NCI-H748 (cell line): ENCODE results near the gene RPSA.
"Not testable (repeated sequence)": the region's sequence is repeated elsewhere in the genome, so short reads cannot be mapped to it uniquely, and the experiment has no call there.

ENCODE experiments used
- DNase-seq: peaks from one replicate; lab custom pipeline; 2025; ENCODE audit not compliant: unreplicated experiment; lab: John Stamatoyannopoulos, UW

RPSA gene

DNA sequence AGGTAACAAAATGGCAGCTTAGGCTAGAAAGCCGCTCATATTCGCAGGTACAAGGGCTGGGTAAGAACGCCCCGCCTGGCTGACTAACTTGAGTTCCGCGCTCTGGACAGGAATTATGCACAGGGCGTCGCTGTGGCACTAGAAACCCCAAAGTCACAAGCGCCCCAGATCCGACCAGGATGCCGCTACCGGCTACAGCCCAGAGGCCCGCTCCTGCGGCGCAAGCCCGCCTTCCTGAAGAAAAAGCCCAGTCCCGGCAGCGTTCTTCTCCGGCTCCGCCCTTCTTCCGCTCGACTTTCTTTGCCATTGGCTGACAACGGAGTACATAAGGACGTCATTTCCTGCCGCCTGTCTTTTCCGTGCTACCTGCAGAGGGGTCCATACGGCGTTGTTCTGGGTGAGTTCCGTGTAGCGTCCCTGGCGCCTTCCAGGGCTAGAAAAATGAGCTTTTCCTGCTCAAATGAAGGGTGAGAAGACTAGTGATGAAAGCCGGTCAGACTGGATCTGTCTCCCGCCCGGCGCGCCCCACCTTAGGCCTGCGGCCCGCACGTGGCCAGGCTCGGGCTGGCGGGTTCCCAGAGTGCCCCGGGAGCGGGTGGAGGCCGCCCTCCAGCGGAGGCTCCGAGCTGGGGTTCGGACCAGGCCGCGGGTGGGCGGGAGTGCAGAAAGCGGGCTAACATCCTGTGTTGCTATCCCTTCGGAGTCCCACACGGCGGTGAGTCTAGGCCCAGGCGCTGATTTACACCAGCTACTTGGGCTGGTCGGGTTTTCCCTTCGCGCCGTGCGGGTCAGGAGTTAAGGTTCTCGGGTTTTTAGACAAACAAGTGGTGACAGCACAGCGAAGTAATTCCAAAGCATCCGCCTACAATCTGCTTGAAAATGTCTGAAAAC is at the start of gene RPSA:
TSS of gene RPSA (plus strand) at position 353 of the 891 bp plus-strand sequence. CDS start 934 bp downstream, outside the sequence.
- DNase-seq, result peak; percentile 95

DNA sequence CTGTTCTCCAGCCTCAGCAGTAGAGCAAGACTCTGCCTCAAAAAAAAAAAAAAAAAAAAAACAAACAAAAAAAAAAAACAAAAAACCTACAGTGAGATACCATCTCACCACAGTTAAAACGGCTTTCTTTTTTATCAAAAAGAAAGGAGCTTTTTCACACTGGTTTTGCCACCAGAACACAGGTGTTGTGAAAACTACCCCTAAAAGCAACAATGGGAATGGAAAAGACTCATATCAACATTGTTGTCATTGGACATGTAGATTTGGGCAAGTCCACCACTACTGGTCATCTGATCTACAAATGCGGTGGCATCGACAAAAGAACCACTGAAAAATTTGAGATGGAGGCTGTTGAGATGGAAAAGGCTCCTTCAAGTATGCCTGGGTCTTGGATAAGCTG is 48.2 kb upstream of the RPSA start:
- DNase-seq, result no peak

DNA sequence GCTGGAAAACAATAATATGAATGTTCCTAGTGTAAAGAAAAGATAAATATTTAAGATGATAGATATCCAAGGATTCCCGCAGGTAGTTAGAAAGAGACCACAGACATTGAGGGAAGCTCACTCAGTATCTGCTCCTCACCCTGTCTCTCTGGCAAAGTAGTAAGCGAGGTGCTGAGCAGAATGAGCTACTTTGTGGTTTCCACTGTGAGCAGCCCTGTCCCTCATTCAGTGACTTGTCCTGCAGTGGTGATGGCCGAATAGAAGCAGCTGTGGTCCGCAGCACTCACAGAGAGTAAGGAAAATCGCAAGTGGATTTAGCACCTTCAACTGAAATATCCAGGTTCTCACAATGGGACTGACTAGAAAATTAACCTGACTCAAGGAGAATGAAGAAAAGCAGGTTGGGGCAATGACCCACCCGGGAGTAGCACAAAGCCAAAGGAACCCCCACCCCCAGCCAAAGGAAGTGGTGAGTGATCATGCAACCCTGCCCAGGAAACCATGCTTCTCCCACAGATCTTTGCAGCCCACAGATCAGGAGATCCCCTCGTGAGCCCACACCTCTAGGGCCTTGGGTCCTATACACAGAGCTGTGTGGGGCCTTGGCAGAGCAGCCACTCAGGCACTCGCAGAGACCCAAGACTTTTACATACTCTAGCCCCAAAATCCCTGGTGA is 45.1 kb upstream of the RPSA start:
- no peak for DNase-seq

DNA sequence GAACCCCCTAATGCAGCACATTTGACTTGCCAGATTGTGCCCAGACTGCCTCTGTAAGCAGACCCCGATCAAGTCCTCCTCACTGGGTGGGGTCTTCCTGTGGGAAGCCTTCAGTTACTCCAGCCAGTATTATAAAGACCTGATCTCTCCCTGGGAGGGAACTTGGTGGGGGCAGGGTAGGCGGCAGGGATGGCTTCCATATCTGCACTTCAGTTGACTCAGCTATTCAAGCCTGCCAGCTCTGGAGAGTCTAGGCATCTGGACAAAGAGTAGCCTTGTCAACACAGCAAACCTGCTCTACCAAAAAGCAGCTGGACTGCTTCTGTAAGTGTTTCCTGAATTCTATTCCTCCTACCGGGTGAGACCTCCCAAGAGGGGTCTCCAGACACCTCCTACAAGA is 44.3 kb upstream of the RPSA start:
- peak; percentile 0 for DNase-seq

DNA sequence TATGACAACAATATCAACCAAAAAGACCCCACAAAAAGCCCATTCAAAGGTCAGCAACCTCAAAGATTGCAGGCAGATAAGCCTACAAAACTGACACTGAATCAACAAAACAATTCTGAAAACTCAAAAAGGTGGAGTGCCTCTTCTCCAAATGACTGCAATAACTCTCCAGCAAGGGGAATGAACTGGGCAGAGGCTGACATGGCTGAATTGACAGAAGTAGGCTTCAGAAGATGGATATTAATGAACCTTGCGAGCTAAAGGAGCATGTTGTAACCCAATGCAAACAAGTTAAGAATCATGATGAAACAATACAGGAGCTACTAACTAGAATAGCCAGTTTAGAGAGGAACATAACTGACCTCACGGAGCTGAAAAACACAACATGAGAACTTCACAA is 43.7 kb upstream of the RPSA start:
- no peak for DNase-seq

DNA sequence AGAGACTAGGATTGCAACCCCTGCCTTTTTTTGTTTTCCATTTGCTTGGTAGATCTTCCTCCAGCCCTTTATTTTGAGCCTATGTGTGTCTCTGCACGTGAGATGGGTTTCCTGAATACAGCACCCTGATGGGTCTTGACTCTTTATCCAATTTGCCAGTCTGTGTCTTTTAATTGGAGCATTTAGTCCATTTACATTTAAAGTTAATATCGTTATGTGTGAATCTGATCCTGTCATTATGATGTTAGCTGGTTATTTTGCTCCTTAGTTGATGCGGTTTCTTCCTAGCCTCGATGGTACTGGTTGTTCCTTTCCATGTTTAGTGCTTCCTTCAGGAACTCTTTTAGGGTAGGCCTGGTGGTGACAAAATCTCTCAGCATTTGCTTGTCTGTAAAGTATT is 36.1 kb upstream of the RPSA start:
- not testable (repeated sequence) for DNase-seq

DNA sequence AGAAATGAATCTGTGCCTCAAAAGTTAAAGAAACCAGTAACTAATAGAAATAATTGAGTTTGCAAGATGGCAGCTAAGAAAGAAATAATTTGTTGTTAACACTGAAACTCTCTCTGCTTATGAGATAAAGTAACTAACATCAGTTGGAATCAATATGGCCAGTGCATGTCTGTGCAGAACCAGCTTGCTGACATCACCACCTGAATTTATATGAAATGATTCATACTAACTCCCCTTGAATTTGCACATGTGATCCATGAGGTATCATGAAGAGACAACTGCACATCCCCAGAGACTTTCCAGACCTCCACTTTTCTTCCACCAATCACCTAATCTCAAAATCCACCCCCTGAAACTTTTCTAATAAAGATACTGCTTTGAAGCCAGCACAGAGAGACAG is 33.7 kb upstream of the RPSA start:
- no peak for DNase-seq

DNA sequence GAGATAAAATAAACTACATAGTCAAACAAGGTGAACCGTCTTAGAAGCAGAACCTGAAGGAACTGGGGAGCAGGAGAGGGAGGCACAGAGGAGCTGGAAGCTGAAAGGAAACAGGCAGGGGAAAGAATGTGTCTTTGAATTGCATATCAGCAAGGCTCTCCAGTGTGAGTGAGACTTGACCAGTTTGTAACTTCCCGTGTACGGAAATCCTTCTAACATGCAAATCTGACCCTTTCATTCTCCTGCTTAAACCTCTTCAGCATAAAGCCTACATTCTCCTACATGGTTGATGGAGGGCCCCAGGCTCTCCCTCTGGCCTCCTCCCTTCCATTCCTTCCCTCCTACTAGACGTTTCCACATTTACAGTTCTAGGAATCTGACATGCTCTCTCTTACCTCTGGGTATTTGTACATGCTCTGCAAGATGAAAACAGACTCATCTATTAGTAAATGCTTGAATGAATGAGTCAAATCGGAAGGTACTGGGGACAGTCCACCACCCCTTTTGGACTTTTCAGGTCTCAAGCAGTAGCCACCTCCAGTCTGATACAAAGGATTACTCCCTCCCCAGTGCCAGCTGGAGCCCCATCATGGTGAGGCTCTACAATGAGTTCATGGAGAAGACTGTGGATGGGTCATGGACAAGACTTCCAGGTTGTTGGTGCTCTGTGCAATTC is 29.4 kb upstream of the RPSA start:
- no peak for DNase-seq

DNA sequence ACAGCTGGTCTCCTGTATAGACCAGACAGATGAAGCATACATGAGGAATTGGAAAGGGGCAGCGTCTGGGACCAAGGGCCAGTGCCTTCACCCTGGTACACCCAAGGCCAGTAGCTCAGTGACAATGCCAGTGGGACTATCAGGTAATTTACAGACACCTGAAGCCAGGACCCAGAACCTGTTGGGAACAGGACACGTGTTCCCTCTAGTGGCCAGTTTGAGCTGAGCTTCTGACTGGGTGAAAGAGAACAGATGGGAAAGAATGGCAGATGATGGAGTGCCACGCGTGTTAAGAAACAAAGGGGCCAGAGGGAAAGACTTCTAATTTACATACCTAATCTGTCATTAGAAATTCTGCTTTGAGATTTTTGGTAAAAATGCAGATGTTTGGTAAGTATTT is 28.4 kb upstream of the RPSA start:
- DNase-seq, result no peak

DNA sequence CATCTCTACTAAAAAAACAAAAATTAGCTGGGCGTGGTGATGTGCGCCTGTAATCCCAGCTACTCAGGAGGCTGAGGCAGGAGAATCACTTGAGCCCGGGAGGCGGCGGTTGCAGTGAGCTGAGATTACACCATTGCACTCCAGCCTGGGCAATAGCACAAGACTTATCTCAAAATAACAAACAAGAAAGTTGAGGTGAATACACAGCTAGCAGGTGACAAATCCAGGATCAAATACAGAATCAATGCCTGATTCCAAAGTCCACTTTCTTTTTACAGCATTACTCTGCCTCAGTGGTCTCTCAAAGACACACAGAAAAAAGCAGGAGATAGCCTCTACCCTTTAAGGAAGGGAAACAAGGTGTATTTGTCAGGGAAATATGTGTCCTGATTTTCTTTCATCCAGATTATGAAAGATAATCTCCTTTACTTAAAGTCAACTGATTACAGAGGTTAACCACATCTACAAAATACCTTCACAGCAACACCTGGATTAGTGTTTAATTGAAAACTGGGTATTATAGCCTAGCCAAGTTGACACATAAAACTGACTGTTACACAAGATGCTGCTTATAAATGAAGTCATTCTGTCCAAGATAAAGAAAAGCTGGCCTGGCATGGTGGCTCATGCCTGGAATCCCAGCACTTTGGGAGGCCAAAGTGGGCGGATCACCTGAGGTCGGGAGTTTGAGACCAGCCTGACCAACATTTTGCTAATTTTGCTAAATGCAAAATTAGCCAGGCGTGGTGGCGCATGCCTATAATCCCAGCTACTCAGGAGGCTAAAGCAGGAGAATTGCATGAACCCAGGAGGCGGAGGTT is 27.4 kb upstream of the RPSA start:
- DNase-seq, result no peak

DNA sequence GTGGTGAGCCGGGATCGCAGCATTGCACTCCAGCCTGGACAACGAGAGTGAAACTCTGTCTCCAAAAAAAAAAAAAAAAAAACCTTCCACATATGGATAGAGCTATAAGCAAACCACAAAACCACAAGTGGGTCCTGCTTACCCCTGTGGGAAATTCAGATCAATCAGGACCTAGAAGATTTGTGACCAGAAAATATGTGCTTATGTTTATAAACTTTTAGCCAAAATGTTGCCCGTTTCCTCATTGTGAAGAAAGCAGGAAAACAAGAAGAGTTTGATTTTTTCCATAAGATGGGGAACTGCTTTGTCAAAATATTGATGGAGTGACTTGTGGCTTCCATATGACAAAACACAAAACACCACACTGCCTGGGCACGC is 26.8 kb upstream of the RPSA start:
- DNase-seq, result no peak

DNA sequence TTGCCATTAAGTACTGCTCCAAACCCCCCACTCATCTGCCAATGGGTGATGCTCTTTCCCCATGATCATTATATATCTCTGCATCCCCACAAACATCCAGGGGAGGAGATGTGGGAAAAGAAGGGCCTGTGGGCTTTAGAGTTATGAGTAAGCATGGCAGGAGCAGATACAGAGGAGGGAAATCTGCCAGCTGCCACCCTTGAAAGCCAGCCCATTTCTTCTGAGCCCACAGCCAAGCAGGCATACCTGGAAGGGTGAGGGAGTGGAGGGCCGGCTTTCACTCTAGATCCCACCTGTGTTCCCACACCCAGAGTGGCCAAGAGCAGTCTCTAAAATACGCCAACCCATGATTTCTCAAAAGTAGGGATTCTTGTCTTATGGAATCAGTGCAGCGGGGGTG is 25.1 kb upstream of the RPSA start:
- no peak for DNase-seq

DNA sequence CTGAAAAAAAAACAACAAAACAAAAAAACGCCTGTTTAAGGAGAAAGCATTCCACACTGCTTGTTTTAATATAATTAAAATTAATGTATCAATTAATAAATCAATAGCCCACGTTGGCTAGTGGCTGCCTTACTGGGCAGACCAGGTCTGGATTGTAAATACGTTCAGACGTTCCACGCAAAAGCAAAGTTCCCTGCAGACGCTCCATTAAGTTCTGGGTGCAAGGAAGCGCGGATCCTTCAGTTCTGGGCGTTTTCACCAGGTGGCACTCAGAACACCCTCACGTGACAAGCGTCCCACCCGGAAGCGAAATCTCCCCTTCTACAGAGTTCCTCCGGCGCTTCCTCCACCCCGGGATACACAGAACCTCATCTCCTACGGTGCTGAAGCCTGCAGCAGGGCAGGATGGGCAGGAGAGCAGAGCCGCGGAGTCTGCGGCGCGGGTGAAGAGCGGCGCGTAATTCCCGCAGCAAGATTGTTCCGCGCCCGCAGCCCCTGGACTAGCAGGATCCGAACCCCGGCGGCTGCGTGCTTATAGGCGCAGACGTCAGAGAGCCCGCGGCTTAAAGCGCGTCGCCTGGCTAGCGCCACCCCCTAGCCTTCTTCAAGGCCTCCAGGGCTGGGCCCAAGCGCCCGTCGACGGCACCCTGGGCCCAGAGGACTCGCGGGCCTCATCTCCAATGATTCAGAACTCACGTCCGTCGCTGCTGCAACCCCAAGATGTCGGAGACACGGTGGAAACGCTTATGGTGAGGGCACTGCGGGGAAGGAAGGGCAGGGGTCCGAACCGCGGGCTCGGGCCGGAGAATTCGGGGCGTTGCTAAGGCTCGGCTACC is 23.3 kb upstream of the RPSA start, which contains the start of gene SLC25A38:
TSS of gene SLC25A38 (plus strand) at position 326 of the 836 bp plus-strand sequence. CDS start at position 681, 355 bp downstream.
- DNase-seq, result no peak

DNA sequence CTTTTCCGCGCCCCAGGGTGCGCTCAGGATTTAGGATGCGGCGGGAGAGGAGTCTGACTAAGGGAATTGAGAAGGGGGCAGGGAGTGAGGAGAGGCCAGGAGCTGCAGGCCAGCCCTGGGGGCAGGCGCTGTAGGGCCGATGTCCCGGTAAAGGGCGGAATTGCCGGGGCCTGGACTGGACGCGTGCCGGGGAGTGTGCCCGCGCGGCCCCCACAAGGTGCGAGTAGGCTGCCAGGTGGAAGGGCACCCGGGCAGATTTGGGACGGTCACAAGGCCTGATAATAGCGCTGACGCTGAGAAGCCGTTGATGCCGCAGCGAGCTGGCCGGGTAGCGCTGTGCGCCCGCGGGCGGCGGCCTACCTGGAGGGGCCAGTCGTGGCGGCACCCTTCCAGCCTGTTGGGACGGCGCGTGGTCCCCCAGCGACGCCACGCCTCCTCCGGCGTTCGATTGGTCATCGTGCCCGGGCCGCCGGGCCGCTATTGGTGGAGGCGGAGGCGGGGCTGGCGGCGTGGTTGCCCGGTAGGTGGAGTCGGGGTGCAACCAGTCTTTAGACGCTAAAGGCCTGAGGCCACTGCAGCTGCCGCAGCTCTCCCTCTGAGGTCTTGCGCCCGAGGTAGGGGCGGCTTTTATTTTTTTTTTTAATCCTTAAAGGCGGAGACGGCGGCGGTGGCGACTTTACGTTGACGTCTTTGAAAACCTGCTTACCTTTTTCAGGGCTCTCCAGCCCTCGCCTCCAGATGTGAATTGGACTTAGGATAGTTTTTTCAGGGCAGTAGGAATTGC is 22.4 kb upstream of the RPSA start:
- no peak for DNase-seq

DNA sequence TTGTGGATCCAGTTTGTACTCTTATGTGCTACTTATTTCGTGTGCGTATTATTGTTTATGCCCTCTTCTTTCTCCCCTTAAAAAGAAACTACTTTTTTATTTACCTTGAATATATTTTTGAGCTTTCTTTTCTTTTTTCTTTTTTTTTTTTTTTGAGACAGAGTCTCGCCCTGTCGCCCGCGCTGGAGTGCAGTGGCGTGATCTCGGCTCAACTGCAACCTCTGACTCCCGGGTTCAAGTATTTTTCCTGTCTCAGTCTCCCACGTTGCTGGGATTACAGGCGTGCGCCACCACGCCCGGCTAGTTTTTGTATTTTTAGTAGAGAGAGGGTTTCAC is 21.9 kb upstream of the RPSA start:
- no peak for DNase-seq

DNA sequence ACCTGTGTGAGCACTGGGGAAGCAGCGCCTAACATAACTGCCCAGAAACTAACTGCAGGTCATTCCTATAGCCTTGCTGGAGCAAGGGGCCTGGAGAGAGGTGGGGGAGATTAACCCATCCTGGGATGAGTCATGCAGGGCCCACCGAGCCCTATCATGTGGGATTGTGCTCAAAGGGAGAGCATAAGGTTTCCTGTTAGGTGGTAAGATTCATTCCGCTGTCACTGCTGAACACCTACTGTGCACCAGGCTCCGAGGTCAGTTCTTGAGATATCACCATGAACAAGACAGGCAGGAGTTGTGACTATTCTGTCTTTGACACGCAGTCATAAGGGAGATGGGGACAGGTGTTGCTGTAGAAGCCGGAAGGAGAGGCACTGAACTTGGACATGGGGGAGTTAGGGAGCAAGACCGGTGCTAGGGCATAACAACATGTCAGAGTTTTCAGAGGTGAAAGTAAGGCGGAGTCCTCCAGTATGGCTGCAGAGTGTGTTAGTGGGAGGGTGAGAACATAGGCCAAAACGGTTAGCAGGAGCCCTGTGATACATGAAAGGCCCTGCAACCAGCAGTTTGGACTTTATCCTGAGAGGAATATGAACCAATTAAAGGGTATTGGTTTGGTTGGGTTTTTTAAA is 20.9 kb upstream of the RPSA start:
- DNase-seq, result no peak

DNA sequence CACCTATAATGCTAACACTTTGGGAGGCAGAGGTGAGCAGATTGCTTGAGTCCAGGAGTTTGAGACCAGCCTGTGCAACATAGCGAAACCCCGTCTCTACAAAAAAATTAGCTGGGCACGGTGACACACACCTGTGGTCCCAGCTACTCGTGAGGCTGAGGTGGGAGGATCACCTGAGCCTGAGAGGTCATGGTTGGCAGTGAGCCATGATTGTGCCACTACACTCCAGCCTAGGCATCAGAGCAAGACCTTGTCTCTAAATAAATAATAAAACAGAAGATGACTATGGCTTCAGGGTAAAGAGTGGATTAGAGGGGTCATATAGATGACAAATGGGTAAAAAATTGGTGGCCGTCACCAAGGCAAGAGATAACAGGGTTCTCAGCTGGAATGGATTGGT is 20.2 kb upstream of the RPSA start:
- DNase-seq, result no peak

DNA sequence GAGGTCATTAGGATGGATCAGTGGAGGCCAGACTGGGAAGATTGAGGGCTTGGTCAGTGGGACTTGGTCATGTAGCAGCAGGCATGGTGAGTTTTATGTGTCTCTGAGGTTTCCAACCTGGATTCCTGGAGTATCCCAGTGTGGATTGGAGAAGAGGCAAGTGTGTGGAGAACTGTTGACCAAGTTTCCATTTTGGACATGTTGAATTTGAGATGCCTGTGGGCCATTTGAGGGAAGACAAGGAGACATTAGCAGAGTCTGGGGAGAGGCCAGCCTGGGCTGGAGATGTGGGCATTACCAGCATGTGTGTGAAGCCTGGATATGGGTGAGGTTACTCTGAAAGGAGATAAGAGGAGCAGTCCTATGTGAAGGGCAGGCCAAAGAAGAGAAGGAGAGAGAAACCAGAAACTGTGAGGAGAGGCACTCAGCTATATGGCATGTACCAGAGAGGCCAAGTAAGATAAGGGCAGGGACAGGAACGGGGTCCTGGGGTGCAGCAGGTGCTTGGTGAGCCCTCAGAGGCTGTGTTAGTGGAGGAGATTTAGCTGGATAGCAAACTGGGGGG is 19.0 kb upstream of the RPSA start:
- DNase-seq, result no peak

DNA sequence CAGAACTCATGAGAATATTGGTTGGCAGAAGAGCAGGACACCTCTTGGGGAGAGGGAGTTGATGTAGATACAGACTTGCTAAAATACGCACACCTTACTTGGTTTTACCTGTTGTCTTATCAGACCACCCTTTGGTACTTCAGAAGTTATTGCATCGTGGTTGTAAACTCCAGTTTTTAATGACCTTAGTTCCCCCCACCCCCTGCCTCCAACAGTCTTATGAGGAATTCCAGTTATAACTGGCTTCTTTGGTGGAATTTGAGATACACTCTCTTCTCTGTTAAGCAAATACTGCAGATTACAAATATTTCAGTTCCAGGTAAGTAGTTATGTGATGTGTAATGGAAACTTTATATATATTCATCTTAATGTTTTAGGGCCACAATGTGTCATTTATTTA is 18.4 kb upstream of the RPSA start:
- DNase-seq, result no peak
